Fibroblast of peridontal ligament (primary cell): Measurements from ENCODE around the gene PCDHGA5.
"Not testable (repeated sequence)": the region's sequence is repeated elsewhere in the genome, so short reads cannot be mapped to it uniquely, and the experiment has no call there.

Experiments
- DNase-seq: peaks from one replicate; pipeline ENCODE4 v3.0.0-alpha.2; 2010; ENCODE audit errors: extremely low read depth

PCDHGA5 gene

DNA sequence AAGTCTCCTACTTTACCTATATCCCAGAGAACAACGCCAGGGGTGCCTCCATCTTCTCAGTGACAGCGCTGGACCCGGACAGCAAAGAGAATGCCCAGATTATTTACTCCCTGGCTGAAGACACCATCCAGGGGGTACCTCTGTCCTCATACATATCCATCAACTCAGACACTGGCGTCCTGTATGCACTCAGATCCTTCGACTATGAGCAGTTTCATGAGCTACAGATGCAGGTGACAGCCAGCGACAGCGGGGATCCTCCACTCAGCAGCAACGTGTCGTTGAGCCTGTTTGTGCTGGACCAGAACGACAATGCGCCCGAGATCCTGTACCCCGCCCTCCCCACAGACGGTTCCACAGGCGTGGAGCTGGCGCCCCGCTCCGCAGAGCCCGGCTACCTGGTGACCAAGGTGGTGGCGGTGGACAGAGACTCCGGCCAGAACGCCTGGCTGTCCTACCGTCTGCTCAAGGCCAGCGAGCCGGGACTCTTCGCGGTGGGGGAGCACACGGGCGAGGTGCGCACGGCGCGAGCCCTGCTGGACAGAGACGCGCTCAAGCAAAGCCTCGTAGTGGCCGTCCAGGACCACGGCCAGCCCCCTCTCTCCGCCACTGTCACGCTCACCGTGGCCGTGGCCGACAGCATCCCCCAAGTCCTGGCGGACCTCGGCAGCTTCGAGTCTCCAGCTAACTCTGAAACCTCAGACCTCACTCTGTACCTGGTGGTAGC lies 50.7 kb downstream of the PCDHGA5 start:
- DNase-seq: not testable (repeated sequence)

DNA sequence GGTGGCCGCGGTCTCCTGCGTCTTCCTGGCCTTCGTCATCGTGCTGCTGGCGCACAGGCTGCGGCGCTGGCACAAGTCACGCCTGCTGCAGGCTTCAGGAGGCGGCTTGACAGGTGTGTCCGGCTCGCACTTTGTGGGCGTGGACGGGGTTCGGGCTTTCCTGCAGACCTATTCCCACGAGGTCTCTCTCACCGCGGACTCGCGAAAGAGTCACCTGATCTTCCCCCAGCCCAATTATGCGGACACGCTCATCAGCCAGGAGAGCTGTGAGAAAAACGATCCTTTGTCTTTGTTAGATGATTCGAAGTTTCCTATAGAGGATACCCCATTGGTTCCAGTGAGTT lies 51.3 kb downstream of the PCDHGA5 start:
- DNase-seq: not testable (repeated sequence)
